HS-5 (cell line): ENCODE measurements around the gene MAST4.
"Not testable (repeated sequence)": the region's sequence is repeated elsewhere in the genome, so short reads cannot be mapped to it uniquely, and the experiment has no call there.

ENCODE experiments used
- DNase-seq: peaks from one replicate; pipeline ENCODE4 v3.0.0-alpha.2; 2012; ENCODE audit warnings: low read depth

The MAST4 gene

DNA sequence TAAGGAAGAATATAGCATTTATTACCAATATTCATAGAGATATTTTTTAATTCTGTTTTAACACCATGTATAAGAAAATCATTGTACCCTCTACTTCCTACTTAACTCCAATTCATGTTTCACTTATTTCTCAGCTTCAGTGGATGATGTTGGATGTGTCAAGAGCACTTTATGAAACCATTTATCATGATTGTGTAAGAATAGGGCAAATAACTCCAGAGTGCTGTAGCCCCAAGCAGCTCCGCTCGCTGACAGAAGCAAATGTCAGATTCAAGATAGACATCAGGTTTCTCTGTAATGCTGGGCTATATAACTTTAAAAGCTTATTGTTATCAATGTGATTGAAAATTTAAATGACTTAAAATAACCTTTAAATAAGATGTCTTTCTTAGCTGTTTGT lies 50.4 kb downstream of the MAST4 start:
- DNase-seq: no peak

DNA sequence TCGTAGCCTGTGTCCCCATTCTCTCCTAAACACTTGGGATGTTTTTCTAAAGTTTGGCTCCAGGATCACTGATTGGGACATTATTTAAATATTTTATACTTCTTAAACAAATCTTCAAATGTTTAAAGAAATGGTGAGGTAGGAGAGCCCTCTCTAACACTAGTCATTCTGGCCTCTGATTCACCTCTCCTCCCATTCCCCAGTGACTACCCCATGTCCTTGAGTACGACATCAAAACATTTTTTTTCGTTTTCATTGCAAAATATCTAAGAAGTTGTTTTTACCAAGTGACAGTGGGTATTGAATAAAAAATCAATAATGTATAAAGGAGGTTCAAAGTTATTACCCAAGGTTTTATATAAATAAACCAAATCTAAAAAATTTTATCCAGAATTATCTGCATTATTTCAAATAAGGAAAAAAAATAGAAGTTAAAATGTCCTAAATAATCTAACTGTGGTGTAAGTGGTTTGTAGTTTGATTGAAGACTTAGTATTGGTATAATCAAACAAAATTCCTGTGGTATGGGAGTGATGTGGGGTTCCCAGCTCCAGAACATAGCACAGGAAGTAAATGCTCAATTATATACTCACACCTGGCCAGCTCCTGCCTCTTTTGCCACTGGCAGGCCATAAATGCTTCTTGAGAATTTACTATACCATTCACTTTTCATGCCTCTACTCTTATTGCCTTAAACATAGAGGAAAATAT lies 51.1 kb downstream of the MAST4 start:
- no peak for DNase-seq

DNA sequence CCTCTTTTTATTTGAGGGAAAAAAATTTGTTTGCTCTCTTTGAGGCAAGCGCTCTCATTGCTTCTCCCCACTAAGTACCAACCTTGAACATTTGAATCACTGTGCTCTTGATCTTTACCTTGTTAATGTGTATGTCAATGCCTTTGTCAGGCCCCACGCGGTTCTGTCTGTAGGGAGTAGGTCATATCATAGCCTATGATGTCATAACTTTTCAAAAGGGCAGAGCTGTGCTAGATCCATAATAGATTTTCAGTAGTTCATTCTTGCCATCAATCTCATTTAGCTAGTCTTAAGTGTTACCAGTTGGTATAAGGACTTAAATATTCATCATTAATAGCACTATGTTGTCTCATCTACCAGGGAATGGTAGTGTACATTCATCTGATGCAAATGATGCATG lies 56.6 kb downstream of the MAST4 start:
- no peak for DNase-seq

DNA sequence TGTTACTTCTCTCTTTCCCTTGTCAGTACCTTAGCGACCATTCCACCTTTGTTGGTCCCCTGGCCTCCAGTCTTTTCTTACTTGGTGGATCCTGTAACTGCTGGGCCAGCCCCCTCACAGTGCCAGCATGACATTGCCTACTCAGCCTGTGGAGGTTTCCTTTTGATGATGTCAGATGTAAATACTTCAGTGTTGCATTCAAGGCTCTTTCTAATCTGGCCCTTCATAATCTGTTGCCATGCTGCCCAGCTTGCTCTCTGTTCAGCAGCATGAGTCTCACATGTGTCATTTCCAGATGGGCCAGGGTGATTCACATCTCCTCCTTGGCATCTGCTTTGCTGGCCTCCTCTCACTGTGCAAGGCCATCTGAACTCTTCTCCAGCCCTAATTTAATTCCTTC lies 57.1 kb downstream of the MAST4 start:
- DNase-seq: peak; percentile 88

DNA sequence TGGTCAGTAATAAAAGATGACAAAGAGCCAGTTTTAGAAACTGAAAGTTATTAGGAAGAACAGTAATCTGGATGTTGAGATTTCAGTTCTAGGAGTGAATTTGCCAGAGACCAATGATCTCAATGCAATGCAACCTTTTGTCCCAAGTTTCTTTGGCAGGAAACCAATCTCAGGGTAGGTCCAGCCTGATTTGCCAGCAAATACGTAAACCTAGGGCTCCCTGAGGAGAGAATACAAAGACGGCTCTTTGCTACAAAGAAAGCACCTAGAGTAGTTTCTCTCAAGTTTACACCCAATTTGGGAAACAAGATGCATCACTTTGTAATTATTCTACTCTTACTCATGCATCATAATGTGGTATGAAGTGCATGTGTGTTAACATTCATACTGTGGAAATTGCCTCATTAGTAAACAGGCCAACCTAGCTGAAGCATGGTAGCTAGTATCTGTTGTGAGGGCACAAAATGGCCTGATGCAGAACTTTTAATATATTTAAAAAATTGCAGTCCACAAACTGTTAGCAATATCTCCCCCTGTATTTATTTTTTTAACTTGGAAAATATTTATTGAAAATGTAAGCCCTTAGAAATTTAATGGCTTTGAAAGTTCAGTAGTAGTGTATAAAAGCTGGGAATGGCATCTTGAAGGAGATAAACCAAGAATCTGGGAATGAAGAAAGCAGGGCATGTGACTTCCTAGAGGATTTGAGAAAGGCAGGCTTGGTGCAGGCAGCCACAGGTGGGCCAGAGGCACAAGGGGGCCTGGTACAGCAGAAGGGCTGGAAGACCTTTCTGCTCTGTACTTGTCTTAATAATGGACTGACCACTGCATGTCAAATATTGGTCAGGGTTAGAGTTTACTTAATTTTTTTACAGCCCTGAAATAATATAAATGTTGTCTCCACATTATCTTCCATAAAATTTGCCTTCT lies 59.5 kb downstream of the MAST4 start:
- peak; percentile 3 for DNase-seq

DNA sequence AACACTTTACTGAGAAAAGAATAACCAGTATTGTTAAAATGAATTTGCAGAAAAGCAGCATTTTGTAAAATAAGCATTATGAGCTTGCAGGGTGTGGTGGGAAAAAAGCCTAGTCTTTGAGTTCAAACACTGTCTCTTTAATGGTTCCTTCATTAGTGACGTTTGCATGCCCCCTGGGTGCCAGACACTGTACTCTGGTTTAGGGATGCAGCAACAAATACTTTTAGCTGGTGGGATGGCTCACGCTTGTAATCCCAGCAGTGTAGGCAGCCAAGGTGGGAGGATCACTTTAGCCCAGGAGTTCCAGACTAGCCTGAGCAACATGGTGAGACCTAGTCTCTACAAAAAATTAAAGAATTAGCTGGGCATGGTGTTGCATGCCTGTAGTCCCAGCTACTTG lies 62.3 kb downstream of the MAST4 start:
- no peak for DNase-seq

DNA sequence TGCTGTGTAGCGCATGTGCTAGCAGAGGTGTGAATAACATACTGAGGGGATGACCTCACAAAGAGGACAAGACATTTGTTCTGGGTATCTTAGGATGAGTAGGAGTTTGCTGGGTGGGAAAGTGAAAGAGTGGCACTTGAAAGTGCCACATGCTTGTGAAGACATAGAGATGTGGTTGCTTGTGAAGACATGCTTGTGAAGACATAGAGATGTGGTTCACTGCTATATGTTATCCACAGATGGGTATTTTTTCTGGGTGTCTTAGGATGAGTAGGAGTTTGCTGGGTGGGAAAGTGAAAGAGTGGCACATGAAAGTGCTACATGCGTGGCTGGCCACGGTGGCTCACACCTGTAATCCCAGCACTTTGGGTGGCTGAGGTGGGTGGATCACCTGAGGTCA lies 63.6 kb downstream of the MAST4 start:
- no peak for DNase-seq

DNA sequence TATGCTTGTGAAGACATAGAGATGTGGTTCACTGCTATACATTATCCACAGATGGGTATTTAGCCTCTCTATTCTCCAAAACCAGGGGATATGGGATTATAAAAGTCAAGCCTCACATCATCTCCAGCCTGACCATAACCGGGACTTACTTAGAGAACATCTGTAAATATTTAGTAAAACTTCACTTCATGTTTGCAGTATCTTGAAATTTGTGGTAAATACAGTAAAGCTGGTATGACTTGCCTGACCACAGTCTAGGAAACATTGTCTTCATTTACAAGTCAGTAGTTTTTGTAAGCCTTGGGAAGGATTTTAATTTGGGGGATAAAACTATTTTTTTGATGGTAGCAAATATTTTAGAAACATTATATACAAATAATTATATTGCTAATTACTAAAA lies 64.2 kb downstream of the MAST4 start:
- DNase-seq: no peak

DNA sequence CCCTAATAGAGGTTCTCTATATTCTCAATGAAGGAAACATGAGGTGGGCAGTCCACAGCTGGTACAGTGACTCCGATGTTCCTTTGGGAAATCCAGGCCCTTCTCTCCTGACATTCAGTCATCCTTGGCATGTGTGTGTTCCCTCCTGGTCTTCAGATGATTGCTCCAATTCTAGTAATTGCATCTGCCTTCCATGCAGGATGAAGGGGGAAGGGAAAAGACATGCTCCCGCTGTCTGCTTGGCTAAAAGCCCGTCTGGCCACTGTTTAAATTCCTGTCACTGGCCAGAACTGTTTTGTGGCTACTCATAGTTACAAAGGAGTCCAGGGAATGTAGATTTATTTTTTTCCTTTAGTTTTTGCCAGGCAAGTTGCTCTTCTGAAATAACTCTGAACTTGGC lies 65.0 kb downstream of the MAST4 start:
- DNase-seq: no peak

DNA sequence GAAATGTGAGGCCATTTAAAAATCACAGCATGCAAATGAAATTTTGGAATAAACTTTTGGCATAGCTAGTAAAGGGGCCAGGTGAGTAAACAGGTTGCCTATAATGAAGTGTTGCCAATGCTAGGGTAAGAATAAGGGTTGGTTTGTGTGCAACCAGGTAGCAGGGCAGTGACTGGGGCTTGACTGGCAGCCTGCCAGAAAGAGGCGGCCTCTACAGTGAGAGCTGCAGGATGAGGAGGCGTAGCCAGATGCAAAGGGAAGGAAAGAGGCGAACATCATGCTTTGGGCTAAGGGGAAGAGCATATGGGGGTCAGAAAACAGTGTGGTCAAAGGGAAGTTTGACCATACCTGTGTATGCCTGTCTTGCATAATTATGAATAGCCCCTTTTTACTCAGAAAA lies 70.6 kb downstream of the MAST4 start:
- DNase-seq: no peak

DNA sequence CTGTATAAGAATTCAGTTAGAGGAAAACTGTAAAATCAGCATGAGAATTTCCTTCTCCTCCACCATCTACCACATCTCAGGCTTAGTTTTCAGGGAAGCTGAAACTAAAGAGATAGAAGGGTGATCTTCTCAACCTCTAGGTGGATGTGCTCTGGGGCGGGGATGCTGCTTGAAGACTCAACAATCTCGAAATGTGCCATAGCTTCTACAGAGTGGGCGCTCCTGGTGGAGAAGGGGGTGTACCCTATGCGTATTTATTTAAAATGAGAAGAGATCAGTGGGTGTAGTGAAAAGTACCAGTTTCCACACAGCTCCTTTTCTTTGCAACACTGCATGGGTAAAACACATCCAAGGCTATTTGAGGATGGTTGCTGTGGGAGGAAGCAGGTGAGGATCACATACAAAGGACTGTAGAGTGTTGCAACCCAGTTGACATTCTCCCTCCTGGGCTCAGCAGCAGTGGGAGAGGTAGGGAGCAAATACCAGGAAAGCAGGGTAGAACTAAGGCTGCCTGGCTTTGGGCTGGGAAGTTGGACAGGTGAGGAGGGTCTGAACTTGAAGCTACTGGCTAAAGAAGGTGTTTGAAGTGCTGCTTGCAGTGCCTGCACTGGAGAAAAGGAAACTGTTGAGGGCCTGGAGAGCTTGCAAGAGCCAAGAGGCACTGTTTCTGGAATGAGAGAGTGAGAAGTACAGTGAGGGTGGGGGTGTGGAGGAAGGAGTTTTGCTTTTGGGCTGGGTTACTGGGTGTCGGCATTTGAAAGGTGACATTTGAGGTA lies 73.1 kb downstream of the MAST4 start:
- DNase-seq: no peak

DNA sequence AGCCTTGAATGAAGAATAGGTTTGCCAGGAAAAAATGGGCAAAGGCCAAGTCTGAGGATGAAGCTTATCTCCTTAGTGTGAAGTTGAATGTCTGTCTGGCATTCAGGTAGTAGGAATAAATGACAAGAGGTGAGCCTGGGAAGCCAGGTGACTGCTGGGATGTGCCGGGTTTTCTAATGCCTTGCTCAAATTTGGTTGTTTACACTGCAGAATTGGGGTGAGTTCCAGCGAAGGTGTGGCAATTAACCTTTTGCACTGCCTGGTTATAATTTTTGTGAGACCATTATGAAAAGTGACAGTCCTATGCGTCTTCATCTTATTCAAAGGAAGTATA lies 73.6 kb downstream of the MAST4 start:
- DNase-seq: no peak

DNA sequence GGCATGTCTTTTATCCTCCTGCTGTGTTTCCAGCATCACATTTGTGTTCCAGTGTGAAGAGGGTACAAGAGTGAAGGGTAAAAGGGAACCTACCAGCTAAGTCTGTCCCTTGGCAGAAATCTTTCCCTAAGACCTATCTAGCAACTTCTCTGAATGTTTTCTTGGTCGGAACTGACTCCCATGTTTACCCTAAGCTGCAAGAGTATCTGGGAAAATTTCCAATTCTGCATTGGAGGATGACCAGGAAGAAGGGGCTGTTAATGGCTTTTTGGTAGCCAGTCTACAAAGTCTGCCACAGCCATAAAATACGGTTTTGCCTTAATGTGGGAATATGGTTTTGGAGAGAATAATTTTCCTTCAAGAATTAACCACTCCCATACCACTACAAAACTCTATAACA lies 75.1 kb downstream of the MAST4 start:
- no peak for DNase-seq

DNA sequence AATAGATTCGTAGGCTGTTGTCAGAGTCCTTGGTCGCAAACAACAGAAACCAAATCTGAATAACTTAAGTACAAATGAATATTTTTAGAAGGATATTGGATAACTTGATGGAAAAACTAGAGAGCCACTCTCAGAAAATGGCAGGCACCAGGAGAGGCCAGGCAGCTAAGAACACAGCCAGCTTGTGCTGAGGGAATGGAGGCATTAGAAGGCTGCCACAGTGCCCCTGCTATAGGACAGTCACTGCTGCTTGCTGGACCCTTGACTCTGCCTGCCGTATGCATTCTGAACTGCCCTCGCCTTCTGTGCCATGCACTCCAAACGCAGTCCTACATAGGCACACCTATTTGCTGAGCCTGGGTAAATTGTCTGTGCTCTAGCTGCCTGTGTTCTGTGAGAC lies 78.6 kb downstream of the MAST4 start:
- no peak for DNase-seq

DNA sequence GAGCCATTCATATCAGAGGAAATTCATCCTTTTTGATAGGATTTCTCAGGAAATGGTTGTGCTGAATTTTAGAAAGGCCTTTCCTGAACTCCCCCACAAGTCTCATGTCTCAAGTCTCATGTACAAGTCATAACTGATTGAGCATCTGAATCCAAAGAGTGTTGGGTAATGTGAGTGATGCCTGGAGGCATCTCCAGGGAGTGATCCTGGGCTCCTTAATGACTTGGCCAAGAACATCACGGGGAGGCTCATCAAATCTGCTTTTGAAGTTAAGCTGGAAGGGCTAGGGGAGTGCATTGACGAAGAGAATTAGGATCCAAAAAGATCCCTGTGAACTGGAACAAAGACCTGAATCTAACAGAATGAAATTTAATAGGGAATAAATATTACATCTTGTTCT lies 79.2 kb downstream of the MAST4 start:
- no peak for DNase-seq

DNA sequence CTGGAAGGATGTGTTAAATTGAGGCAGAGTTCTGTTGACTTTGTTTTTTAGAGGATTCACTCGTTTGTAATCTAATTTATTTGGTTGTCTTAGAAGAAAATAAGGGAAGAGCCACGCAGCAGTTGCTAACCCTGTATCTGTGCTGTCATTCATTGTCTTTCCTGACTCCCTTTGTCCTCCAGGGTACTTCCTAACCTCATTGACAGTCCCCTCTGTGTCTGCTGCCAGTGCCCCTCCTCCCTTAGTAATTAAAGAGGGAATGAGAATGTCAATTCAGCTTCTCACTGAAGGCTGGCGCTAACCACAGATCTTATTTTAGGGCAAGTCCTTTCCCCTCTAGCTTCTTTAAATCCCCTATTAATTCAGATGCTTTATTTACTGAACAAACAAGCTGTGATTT lies 84.0 kb downstream of the MAST4 start:
- DNase-seq: no peak

DNA sequence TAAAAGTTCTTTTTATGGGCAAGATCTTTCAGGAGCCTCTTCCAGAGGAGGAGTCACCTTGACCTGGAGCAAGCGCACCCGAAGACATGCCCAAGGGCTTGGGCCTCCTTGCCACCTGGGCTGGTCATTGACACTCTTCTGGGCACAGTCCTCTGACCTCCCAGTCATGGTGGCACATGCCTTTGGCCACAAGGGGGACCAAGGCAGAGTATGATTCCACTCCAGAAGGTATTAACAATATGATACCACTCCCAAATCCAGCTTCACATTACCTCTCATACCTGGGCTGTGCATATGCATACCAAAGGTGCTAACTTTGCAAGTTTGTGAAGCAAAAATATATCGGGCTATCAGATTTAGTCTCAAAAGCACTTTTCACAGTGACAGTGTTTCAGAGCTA lies 84.6 kb downstream of the MAST4 start:
- DNase-seq: no peak

DNA sequence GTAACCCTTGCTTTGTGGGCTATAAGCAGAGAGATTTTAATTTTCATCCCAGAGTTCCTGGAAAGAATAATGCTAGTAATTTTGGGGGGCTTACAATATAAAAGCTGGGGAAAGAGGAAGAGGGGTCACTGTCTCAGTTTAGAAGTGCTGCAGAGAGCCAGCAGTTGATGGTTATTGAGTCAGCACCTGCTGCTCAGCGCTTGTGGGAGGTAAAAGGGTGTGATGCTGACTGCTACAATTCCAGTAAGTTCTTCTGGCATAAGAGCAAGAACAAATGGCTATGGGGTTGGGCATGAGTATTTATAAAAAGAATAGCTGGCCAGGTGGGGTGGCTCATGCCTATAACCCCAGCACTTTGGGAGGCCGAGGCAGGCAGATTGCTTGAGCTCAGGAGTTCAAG lies 88.5 kb downstream of the MAST4 start:
- no peak for DNase-seq

DNA sequence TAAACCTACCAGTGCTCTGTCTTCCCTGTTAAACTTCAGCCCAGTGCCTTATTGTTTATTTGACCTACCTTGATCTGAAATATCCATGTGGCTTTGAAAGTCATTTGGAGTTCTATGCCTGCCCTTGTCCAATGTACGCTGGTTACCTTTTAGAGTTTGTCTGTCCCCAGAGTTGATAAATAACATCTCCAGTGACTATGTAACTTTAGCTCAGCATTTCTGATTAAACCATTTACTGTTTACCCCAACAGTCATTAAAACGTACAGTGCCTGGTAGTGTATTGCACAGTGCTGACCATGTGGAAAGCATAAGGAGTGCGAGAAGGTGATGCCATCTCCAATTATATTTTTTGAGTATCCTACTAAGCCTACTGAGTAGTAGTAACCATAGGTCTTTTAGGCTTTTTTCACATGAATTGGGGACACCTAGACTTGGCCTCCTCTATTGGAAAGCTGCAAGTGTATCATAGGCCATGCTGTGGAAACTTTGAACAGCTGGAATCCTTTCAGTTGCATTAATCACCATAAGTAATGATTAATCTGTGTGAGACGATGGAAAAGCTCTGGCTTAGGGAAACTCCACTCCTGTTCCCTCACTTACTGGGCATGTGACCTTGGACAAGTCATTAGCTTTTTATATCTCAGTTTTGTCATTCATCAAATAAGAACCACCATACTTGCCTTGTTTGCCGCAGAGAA lies 93.5 kb downstream of the MAST4 start:
- DNase-seq: no peak

DNA sequence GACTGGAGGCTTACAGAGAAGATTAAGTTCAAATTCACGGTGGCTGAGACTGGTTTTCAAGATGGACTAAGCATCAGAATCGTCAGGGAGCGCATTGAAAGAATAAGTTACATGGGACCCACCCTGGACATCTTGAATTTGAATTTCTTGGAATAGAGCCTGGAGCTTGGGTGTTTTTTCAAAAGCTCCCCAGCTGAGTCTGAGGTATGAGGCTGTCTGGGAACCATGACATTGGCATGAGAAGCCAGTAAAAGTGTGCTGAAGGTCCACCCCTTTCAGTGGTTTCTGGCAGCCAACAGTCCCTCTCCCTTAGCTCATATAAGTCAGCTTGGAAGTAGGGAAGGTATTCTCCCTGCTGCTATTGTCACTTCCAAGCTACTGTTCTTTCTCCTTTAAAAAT lies 97.8 kb downstream of the MAST4 start:
- no peak for DNase-seq

DNA sequence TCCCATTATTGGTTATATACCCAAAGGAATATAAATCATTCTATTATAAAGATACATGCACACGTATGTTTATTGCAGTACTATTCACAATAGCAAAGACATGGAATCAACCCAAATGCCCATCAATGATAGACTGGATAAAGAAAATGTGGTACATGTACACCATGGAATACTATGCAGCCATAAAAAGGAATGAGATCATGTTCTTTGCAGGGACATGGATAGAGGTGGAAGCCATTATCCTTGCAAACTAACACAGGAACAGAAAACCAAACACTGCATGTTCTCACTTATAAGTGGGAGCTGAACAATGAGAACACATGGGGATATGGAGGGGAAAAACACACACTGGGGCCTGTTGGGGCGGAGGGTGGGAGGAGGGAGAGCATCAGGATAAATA lies 99.6 kb downstream of the MAST4 start:
- DNase-seq: not testable (repeated sequence)

DNA sequence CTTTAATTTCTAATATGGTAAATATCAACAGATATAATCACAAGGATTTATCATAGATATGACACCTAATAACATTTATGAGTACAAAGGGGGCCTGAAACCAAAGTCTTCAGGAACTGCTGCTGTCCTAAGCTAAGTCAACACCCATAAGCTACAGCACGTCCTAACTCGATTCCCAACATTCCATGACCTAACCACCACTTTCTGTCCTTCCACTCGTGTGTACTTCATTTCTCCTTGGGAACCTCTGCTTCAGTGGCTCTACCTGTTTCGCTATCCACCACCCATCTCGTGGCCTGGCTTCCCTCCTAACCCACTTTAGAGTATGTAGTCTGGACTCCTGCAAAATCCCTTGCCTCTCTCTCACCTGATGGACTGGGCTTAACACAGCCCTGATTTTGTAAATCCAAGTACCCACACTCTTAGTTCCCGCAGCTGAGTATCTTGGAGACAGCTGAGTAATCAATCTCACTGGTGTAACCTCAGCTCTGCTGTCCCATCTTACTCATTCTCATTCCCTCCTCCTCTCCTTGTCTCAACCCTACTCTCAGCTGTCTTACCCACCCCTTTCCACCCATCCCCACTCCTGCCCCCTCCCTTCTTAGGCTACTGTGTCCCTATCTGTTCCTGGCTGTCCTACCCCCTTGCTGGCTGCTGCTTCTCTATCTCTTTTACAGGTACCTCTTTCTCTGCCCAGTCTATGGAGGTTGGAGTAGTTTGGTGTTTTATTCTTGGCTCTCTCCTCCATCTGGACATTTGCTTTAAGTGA lies 101.8 kb downstream of the MAST4 start:
- no peak for DNase-seq
